Measurements from ENCODE around the gene HIC2.
A peak's percentile ranks its signal among the peaks of the same experiment; 100 is the strongest.
"Not testable (repeated sequence)": the region's sequence is repeated elsewhere in the genome, so short reads cannot be mapped to it uniquely, and the experiment has no call there.

The HIC2 gene, protein sequence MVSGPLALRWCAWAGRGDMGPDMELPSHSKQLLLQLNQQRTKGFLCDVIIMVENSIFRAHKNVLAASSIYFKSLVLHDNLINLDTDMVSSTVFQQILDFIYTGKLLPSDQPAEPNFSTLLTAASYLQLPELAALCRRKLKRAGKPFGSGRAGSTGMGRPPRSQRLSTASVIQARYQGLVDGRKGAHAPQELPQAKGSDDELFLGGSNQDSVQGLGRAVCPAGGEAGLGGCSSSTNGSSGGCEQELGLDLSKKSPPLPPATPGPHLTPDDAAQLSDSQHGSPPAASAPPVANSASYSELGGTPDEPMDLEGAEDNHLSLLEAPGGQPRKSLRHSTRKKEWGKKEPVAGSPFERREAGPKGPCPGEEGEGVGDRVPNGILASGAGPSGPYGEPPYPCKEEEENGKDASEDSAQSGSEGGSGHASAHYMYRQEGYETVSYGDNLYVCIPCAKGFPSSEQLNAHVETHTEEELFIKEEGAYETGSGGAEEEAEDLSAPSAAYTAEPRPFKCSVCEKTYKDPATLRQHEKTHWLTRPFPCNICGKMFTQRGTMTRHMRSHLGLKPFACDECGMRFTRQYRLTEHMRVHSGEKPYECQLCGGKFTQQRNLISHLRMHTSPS

GRCh38 chr22:21417227-21417746 lies at the start of gene HIC2:
Gene HIC2 (plus strand): TSS chr22:21417371. CDS start chr22:21442832, 25,461 bp downstream.
- DNase-seq = peak in 1 of 2 donors; percentile 1

DNA sequence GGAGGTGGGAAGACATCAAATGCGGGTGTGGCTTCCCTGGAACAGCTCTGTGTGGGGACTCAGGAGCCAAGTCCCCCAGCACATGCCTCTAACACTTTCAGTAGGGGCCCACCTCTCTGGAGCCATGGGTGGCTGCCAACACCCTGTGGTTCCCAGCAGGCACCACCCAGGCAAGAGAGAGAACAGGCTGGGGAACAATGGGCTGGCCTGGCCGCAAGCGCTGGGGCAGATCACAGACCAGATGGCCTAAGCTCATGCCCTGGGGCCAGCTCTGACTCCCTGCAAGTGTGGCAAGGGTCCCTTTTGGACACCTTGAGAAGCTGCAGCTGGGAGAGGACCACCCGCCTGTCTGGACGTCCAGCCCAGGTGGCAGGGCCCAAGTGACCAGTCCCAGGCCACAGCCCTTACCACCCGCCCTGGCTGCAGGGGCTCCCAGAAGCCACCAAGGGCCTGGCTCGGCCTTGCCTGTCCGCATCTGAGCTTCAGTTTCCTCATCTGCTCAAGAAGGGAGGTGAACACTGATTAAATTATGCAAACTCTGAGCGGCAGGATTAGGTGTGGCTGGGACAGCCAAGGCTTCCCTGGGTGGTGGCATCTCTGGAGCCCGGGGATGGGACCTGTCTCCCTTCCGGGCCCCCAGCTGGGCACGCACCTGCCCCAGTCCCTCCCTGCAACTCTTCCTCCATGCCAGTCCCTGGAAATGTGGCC lies 48.4 kb upstream of the HIC2 start:
- not testable (repeated sequence) for DNase-seq

DNA sequence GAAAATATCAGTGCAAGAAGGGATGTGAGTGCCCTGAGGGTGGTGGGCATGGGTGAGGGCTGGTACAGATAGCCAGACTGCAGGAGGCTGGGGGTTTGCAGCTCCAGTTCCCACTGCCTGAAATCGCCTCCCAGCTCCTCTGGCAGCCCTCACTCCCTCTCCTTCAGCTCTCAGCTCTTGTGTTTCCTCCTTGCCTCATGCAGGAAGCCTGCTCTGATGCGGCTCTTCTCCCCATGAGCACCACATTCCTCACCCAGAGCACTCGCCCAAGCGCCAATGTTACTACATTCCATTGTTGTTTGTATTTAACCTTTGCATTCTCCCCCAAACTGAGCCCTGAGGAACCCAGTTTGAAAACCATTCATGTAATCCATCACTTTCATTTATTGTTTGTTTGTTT lies 41.3 kb upstream of the HIC2 start:
- DNase-seq = not testable (repeated sequence)

- not testable (repeated sequence) for DNase-seq
Observed at GRCh38 chr22:21383701-21384467, 33.3 kb upstream of the HIC2 start, which contains the start of gene RIMBP3B. Gene RIMBP3B (plus strand): TSS chr22:21383751. CDS start chr22:21383859, 108 bp downstream.

GRCh38 chr22:21384468-21385357 lies 32.5 kb upstream of the HIC2 start:
- DNase-seq = not testable (repeated sequence)

DNA sequence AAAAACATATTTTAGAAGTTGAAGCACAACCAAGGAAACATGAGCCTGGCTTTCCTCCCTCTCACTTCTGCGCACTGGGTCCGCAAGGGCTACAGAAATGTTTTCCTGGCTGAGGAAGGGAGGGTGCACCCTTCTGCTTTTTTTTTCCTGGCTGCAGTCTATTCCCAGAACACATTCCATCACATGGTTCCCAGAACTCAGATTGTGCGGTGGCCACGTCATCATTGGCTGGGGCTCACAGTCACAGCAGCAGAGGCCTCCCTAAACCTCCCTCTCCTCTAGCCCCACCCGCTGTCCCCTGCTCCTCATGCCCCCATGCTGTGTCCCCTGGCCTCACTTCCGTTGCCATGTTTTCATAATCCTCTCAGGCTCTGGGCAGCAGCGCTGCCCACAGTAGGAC lies 27.7 kb upstream of the HIC2 start:
- not testable (repeated sequence) for DNase-seq

GRCh38 chr22:21390013-21390412 lies 27.2 kb upstream of the HIC2 start:
- not testable (repeated sequence) for DNase-seq

DNA sequence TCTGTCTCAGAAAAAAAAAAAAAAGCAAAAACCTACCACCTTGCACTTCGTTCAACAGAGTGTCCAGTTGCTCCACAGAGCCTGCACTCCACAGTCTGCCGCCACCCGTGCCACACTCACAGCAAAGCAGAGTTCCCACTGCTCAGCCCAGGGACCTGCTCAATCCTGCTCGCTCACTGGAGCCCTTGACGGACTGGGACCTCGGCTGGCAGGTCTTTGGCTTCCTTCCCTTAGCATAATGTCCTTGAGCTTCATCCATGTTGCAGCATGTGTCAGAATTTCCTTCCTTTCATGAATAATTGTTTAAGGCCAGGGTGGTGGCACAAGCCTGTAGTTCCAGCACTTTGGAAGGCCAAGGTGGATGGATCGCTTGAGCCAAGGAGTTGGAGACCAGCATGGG lies 22.6 kb upstream of the HIC2 start:
- DNase-seq = not testable (repeated sequence)

DNA sequence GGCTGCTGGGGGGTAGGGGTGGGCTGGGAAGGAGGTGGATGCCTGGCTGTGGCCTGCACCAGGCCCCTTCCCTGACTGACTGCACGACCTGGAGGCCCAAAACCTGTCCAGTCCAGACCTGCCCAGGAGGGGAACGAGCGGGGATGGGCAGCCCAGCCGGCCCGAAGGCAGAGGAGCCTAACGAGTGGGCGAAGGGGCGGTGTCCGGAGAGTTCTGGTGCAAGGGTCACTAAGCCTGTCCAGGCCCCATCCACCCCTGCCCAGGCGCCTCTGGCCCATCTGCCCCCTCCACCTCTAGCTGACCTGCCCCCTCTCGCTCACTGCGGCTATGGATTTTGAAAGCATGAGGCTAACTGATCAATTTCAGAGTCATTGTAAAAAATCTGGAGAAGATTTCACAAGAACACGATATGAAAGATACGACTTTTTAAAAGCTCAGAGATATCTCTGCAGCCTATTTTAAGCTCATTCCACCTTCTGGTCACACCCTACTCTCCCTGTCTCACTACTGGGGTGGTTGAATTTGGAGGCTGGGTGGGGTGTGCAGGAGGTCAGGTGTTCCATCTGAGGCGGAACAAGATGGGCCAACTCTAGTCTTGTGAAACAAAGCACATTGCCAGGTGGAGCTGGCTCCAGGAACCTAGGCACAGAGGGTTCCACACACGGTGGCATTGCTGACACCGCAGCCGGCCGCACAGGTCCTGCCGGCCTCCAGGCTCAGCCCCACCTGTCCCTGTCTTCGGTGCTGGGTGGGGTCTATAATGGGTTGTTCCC lies 15.8 kb upstream of the HIC2 start:
- DNase-seq = not testable (repeated sequence)

DNA sequence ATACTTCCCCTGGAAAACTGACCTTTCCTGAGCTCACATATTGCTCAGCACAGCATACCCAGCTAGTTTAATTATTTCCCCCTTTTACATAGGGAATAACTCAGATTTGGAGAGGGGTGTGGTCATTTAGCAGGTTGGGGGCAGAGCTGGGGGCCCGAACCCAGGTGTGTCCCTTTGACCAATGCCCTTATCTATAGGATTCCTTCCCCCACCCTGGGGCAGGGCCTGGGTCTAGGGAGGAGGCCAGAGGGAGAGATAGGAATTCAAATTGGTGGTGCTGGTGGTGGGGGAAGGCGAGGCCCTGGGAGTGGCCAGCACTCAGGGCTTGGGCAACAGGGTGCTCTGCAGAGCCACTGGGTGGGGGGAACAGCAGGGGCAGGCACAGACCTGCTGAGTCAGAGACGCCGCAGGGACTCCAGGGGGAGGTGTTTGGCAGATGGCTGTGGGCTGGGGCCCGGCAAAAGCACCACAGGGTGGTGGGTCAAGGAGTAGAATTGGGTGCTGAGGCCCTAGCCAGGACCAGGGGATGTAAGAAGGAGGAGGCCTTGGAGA lies 14.3 kb upstream of the HIC2 start:
- DNase-seq = not testable (repeated sequence)

- DNase-seq = not testable (repeated sequence)
Observed at GRCh38 chr22:21407139-21407538, 10.0 kb upstream of the HIC2 start.

DNA sequence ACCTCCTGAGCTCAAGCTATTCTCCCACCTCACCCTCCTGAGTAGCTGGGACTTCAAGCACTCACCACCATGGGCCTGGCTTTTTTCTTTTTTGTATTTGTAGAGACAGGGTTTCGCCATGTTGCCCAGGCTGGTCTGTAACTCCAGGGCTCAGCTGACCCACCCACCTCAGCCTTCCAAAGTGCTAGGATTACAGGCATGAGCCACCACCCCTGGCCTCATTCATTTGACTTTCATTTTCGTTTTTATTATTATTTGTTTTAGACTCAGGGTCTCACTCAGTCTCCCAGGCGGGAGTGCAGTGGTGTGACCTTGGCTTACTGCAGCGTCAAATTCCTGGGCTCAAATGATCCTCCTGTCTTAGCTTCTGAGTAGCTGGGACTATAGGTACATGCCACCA lies 9.4 kb upstream of the HIC2 start:
- not testable (repeated sequence) for DNase-seq

DNA sequence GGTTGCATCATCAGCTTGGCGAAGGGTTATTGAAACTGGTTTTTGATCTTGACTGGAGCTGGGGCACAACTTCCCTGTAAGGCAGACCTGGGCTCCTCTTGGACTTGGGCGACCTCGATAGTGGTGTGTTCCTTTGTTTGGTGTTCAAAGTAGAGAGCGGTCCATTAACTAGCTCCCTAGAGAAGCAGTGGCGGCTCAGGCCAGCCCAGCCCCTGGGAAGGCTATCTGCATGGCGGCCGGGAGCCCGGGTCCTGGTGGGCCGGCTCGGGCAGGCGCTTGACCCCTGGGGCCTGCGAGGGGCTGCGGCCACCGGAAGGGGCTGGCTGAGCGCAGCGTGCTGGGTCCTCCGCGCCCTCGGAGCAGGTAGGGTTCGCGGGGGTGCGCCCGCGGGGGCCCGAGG lies 796 bp upstream of the HIC2 start:
- DNase-seq = not testable (repeated sequence)

GRCh38 chr22:21417853-21418252 lies 682 bp downstream of the HIC2 start:
- DNase-seq = peak in 1 of 2 donors; percentile 44

DNA sequence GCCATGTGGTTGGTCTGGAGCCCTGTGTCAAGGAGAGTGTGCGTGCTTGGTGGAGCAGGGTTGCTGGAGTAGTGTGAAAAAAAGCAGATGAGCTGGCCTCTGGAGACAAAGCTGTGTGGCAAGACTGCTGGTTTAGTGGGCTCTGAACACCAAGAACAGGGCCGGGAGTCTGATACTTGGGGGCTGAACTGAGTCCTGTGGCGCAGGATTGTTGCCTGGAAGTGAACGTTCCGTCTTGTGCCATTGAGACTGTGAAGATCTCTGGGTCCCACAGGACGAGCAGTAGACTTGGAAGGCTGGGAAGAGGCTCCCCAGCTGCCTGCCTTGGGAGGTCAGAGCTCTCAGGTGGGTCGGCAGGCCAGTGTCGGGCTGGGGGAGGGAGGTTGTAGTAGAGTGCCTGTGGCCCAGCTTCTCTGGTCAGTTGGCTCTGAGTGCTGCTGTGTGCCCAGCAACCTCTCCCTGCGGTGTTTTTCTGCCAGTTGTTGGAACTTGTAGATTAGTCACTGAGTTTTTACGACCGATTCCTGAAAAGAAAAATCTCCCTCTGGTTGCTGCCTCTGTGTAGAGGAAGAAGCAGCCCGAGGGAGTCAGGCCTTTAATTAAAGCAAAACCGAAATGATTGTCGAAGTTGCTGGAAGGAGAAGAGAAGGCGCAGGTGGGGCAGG lies 1.9 kb downstream of the HIC2 start:
- DNase-seq = not testable (repeated sequence)

- DNase-seq = not testable (repeated sequence)
Observed at GRCh38 chr22:21420180-21420763, 3.1 kb downstream of the HIC2 start.

DNA sequence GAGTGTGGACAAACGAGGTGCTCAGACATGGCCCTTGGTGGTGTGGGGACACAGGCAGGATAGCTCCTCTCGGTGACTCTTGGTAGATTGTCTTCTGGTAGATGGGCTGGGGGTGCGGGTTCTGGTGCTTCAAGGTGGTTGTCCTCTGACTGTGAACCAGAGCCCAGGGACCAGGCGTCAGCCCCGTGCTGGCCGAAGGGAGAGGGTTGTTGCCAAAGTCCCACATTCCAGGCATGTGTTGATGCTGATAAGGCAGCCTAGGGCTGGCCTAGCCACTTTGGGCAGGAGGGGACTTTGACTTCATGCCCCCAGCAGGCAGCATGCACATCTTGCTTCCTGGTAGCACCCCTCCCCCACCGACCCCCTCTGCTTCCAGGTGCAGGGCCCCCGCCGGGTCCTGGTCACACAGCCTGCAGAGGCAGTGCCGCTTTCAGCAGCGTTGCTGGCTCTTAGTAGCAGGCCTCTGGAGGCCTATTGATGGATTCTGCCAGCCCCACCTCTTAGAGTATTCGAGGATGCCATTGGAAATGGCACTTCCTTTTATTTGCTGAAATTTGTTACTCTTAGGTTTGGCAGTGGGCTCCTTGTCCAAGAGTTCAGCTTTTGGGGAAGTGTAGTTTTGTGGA lies 7.0 kb downstream of the HIC2 start:
- not testable (repeated sequence) for DNase-seq

GRCh38 chr22:21434378-21435233 lies 17.4 kb downstream of the HIC2 start:
- not testable (repeated sequence) for DNase-seq
